Activated naive CD4-positive, alpha-beta T cell treated with anti-CD3 and anti-CD28 coated beads for 36 hours (primary cell): Measurements from ENCODE around the gene IL32. TPM values are rescaled to one million over a fixed set of nuclear protein-coding genes. Genes with fewer than 3 reads are reported as not detected.

Experiments used
- CTCF ChIA-PET: fragments of 350-600 bp; sonication (Branson Sonifier 250); formaldehyde crosslinking; loops from one replicate; lab custom pipeline; 2021; ENCODE audit warnings: antibody characterized with exemption; lab: Charles Lee
- DNase-seq: peaks from one replicate; pipeline ENCODE4 v3.0.0-alpha.2; 2020
- H3K27ac Mint-ChIP-seq: one replicate; pipeline ENCODE4 v1.8.0; 2021; ENCODE audit warnings: mild to moderate bottlenecking, mixed read lengths
- H3K27me3 Mint-ChIP-seq: one replicate; pipeline ENCODE4 v1.8.0; 2021; ENCODE audit warnings: low read depth, mixed read lengths
- H3K36me3 Mint-ChIP-seq: one replicate; pipeline ENCODE4 v1.8.0; 2021; ENCODE audit warnings: low read depth, mixed read lengths
- H3K4me1 Mint-ChIP-seq: one replicate; pipeline ENCODE4 v1.8.0; 2021; ENCODE audit warnings: low read depth, mixed read lengths
- H3K4me3 Mint-ChIP-seq: one replicate; pipeline ENCODE4 v1.8.0; 2021; ENCODE audit warnings: mild to moderate bottlenecking, moderate library complexity, mixed read lengths
- H3K9me3 Mint-ChIP-seq: one replicate; pipeline ENCODE4 v1.8.0; 2021; ENCODE audit warnings: mixed read lengths
- intact Hi-C: fragments of 100-400 bp; cut with micrococcal nuclease; formaldehyde crosslinking; loops from one replicate; pipeline ENCODE4 v1.15.1; 2023
- total RNA-seq, 2 experiments: library from RNA; stranded (reverse); gene quantifications; one replicate each; pipeline ENCODE4 v1.2.3, GENCODE V29; 2021

IL32 gene
- total RNA-seq: 100 to 1,000 TPM; 964 to 991 TPM

- intact Hi-C loops: loop anchor here (1.0 kb wide), 1 partner anchor 10 kb away; no protein-coding TSS in a partner anchor
- CTCF ChIA-PET: interaction anchor here (1.5 to 11.2 kb wide), 4 partner anchors 11 to 65 kb away, joined by 4 to 187 read pairs (median 14); partner anchors contain the start of gene ZNF213
- Mint-ChIP-seq H3K36me3 (peaks cover 42% of the 10 kb centered on the region), H3K27ac (peak within 1 kb of the TSS; percentile 97), H3K4me3 (peak within 1 kb of the TSS; percentile 94), H3K4me1 (peaks cover 58% of the 10 kb centered on the region), H3K9me3 (no peaks in the 10 kb centered on the region), H3K27me3 (no peaks in the 10 kb centered on the region)
- DNase-seq: peak; percentile 83
Observed at GRCh38 chr16:3065069-3065741, at the start of gene IL32. IL32 (plus strand) TSS chr16:3065640; CDS start chr16:3065812, 172 bp downstream.

GRCh38 chr16:3015865-3016521 lies 49.4 kb upstream of the IL32 start:
- H3K9me3 Mint-ChIP-seq: no peaks in the 10 kb centered on the region
- CTCF ChIA-PET: no interaction called here
- H3K27me3 Mint-ChIP-seq: peaks cover 5% of the 10 kb centered on the region
- H3K4me1 Mint-ChIP-seq: peaks cover 22% of the 10 kb centered on the region
- no peak overlapping the region for H3K27ac Mint-ChIP-seq
- no peak for DNase-seq
- intact Hi-C loops: no loop called here
- H3K36me3 Mint-ChIP-seq: no peaks in the 10 kb centered on the region
- no peak overlapping the region for H3K4me3 Mint-ChIP-seq

DNA sequence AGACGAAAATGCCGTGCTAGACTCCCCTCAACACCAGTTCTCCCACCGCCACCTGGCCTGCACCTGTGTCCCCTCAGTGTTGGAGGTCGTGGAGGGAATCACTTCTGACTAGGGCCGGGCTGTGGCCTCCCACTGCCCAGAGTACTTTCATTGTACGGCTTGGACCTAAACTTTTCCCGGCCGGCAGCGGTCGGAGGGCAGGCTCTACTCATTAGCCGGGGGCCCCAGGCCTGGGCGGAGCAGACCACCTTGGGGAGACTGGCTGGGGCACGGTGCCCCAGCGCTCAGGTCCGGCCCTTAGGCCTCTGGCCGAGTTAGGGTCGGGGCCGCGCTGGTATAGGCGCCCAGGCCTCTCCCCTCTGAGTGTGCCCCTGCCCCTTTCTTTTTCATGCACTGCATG lies 48.1 kb upstream of the IL32 start:
- Mint-ChIP-seq H3K27me3 (peaks cover 5% of the 10 kb centered on the region), H3K4me3 (no peak overlapping the region), H3K36me3 (no peaks in the 10 kb centered on the region), H3K27ac (no peak overlapping the region), H3K4me1 (peaks cover 31% of the 10 kb centered on the region), H3K9me3 (no peaks in the 10 kb centered on the region)
- no peak for DNase-seq
- intact Hi-C loops: no loop called here
- CTCF ChIA-PET: no interaction called here

- no peaks in the 10 kb centered on the region for H3K9me3 Mint-ChIP-seq
- DNase-seq: peak; percentile 58
- CTCF ChIA-PET: interaction anchor here (1.0 to 17.7 kb wide), 3 partner anchors 10 to 14 kb away, joined by 4 to 310 read pairs (median 67); partner anchors contain the start of gene CLDN9
- intact Hi-C loops: no loop called here
- no peaks in the 10 kb centered on the region for H3K36me3 Mint-ChIP-seq
- H3K27ac Mint-ChIP-seq: no peak within 1 kb of the TSS
- H3K27me3 Mint-ChIP-seq: peaks cover 5% of the 10 kb centered on the region
- H3K4me1 Mint-ChIP-seq: peaks cover 36% of the 10 kb centered on the region
- no peak within 1 kb of the TSS for H3K4me3 Mint-ChIP-seq
Observed at GRCh38 chr16:3017794-3018506, 47.5 kb upstream of the IL32 start, which contains the start of gene CLDN6. CLDN6 (minus strand) TSS chr16:3018183; CDS start chr16:3016021, 2,162 bp downstream.

- H3K4me1 Mint-ChIP-seq: peaks cover 44% of the 10 kb centered on the region
- H3K9me3 Mint-ChIP-seq: no peaks in the 10 kb centered on the region
- intact Hi-C loops: loop anchor here (2.0 to 5.0 kb wide), 7 partner anchors 15 to 972 kb away; partner anchors contain the start of genes CLUAP1, NTHL1, SRRM2 and TSC2
- no peak for DNase-seq
- peaks cover 5% of the 10 kb centered on the region for H3K27me3 Mint-ChIP-seq
- peak overlapping the region; percentile 46 for H3K27ac Mint-ChIP-seq
- peaks cover 2% of the 10 kb centered on the region for H3K36me3 Mint-ChIP-seq
- peak overlapping the region; percentile 79 for H3K4me3 Mint-ChIP-seq
- CTCF ChIA-PET: interaction anchor here (0.7 to 17.7 kb wide), 5 partner anchors 8 to 129 kb away, joined by 3 to 310 read pairs (median 14); partner anchors contain the start of gene CLDN9
Observed at GRCh38 chr16:3019594-3020246, 45.7 kb upstream of the IL32 start.

- H3K9me3 Mint-ChIP-seq: no peaks in the 10 kb centered on the region
- H3K27ac Mint-ChIP-seq: peak within 1 kb of the TSS; percentile 98
- H3K4me1 Mint-ChIP-seq: peaks cover 47% of the 10 kb centered on the region
Observed at GRCh38 chr16:3020247-3020603, 45.2 kb upstream of the IL32 start, which contains the start of gene TNFRSF12A. TNFRSF12A (plus strand) TSS chr16:3020368; CDS start chr16:3020398, 30 bp downstream.

DNA sequence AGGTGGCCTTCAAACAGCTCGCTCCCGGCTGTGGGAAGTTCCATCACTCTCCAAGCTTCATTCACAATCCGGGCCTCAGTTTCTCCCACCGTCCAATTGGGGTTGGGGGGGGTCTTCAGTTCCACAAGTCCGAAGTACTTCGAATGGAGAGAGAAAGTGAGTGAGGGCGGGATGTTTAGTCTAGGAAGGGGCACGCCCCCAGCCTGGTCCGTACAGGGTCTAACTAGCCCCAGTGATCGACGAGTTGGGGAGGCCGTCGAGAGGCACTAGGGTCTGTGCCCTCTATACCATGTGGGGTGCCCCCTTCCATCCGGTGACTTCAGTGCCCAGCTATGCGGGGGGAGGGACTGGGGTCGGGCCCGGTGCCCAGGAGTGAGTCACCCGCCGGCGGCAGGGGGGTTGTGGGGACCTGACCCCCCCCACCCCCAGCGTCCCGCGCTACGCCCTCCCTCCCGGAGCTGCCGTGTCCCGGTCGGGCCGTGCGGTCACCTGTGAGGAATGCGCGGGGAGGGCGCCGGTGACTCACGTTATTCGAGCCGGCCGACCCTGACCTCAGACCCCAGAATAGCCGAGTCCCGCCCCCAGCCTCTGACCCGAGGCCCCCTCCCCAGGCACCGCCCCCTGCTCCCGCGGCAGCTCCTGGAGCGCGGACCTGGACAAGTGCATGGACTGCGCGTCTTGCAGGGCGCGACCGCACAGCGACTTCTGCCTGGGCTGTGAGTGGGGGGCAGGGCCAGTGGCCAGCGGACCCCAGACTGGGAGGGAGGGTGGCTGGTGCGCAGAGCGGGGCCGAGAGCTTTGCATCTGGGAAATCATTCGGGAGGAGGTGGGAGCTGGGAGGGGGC lies 44.6 kb upstream of the IL32 start:
- peak; percentile 63 for DNase-seq

More at GRCh38 chr16:3020247-3020603, 45.2 kb upstream of the IL32 start, which contains the start of gene TNFRSF12A:
- peaks cover 5% of the 10 kb centered on the region for H3K27me3 Mint-ChIP-seq
- intact Hi-C loops: loop anchor here (2.0 to 5.0 kb wide), 7 partner anchors 15 to 973 kb away; partner anchors contain the start of genes CLUAP1, NTHL1, SRRM2 and TSC2
- H3K4me3 Mint-ChIP-seq: peak within 1 kb of the TSS; percentile 95
- CTCF ChIA-PET: interaction anchor here (1.4 to 17.7 kb wide), 4 partner anchors 8 to 46 kb away, joined by 4 to 310 read pairs (median 40); partner anchors contain the start of gene CLDN9
- H3K36me3 Mint-ChIP-seq: peaks cover 2% of the 10 kb centered on the region
- DNase-seq: peak; percentile 62

GRCh38 chr16:3021449-3022207 lies 43.8 kb upstream of the IL32 start:
- CTCF ChIA-PET: interaction anchor here (0.5 to 17.7 kb wide), 7 partner anchors 10 to 107 kb away, joined by 3 to 310 read pairs (median 4); partner anchors contain the start of gene CLDN9
- H3K4me1 Mint-ChIP-seq: peaks cover 51% of the 10 kb centered on the region
- peak overlapping the region; percentile 98 for H3K27ac Mint-ChIP-seq
- peak; percentile 90 for DNase-seq
- H3K4me3 Mint-ChIP-seq: peak overlapping the region; percentile 95
- no peaks in the 10 kb centered on the region for H3K9me3 Mint-ChIP-seq
- intact Hi-C loops: loop anchor here (2.0 to 5.0 kb wide), 8 partner anchors 17 to 974 kb away; partner anchors contain the start of genes CLUAP1, NTHL1, PKMYT1 and SRRM2
- peaks cover 6% of the 10 kb centered on the region for H3K36me3 Mint-ChIP-seq
- peaks cover 5% of the 10 kb centered on the region for H3K27me3 Mint-ChIP-seq

More for the DNA sequence above, 44.6 kb upstream of the IL32 start:
- intact Hi-C loops: loop anchor here (2.0 to 5.0 kb wide), 7 partner anchors 16 to 974 kb away; partner anchors contain the start of genes CLUAP1, NTHL1, SRRM2 and TSC2
- Mint-ChIP-seq H3K4me1 (peaks cover 51% of the 10 kb centered on the region), H3K36me3 (peaks cover 2% of the 10 kb centered on the region), H3K27me3 (peaks cover 5% of the 10 kb centered on the region), H3K9me3 (no peaks in the 10 kb centered on the region), H3K27ac (peak overlapping the region; percentile 98), H3K4me3 (peak overlapping the region; percentile 95)
- CTCF ChIA-PET: interaction anchor here (0.5 to 17.7 kb wide), 6 partner anchors 7 to 108 kb away, joined by 4 to 310 read pairs (median 10); partner anchors contain the start of gene CLDN9

DNA sequence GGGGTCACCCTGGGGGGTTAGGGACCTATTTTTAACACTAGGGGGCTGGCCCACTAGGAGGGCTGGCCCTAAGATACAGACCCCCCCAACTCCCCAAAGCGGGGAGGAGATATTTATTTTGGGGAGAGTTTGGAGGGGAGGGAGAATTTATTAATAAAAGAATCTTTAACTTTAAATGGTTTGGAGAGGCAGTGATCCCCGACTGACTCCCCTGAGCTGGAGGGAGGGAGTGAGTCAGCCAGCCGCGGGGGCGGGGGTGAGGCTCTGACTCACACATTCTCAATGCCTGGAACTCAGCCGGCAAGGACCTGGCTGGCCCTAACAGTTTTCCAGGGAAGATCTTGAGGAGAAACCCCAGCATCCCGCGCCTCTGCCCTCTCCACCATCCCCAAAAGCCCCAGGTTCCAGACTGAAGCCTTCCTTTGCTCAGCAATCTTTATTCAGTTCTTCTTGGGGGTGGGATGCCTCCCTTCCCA lies 43.2 kb upstream of the IL32 start:
- Mint-ChIP-seq H3K4me3 (peak overlapping the region; percentile 95), H3K36me3 (peaks cover 11% of the 10 kb centered on the region), H3K27me3 (peaks cover 5% of the 10 kb centered on the region), H3K9me3 (no peaks in the 10 kb centered on the region), H3K4me1 (peaks cover 51% of the 10 kb centered on the region), H3K27ac (peak overlapping the region; percentile 98)
- peak; percentile 95 for DNase-seq
- CTCF ChIA-PET: interaction anchor here (0.7 to 17.7 kb wide), 6 partner anchors 9 to 107 kb away, joined by 3 to 310 read pairs (median 5); partner anchors contain the start of gene CLDN9
- intact Hi-C loops: loop anchor here (2.0 to 5.0 kb wide), 6 partner anchors 35 to 975 kb away; partner anchors contain the start of genes CLUAP1, NTHL1, PKMYT1 and SRRM2
